ENCODE results near the gene PLPPR3.

Gene PLPPR3

DNA sequence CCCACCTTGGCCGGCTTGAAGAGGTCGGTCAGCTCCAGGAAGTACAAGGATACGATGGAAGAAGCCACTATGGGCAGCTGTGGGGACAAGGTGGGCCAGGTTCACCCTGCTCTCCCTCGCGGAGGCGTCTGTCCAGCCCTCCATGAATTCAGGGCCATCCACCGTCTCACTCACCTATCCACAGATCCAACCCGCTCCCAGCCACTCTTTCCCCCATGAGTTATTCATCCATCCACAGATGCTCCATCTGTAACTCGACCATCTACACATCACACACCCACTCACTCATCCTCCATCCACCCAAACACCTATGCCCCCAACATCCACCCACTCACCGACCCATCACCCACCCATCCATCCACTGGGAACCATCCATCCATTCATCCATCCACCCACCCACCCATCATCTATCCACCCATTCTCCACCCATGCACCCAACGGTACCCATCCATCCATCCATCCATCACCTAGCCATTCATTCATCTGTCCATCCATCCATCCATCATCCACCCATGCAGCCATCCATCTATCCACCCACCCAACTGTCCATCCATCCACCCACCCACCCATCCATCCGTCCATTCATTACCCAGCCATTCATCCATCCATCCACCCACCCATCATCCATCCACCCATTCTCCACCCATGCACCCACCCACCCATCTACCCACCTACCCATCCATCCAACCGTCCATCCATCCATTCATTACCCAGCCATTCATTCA, 5.8 kb downstream of the PLPPR3 start:
- H3K36me3 ChIP-seq (ENCODE audit: control insufficient read depth, insufficient read depth, low read length) = peaks cover 4% of the 10 kb centered on the region
- no peak for DNase-seq (ENCODE audit: extremely low read depth, insufficient read length)
- H3K4me3 ChIP-seq (replicated peaks; ENCODE audit: low read depth, low read length) = no peak overlapping the region
- TF ChIP-seq CTCF (IDR thresholded peaks at IDR 0.05; ENCODE audit: insufficient read depth, low read length, poor library complexity, severe bottlenecking) = no peak
- no peaks in the 10 kb centered on the region for H3K27me3 ChIP-seq (replicated peaks; ENCODE audit: control insufficient read depth, insufficient read depth, low read length)

- Histone ChIP-seq H3K4me3 (replicated peaks; ENCODE audit: low read depth, low read length) (no peak overlapping the region), H3K36me3 (ENCODE audit: control insufficient read depth, insufficient read depth, low read length) (peaks cover 11% of the 10 kb centered on the region), H3K27me3 (replicated peaks; ENCODE audit: control insufficient read depth, insufficient read depth, low read length) (no peaks in the 10 kb centered on the region)
- no peak for DNase-seq (ENCODE audit: extremely low read depth, insufficient read length)
- TF ChIP-seq CTCF (IDR thresholded peaks at IDR 0.05; ENCODE audit: insufficient read depth, low read length, poor library complexity, severe bottlenecking) = no peak
Observed at GRCh38 chr19:815079-815774, 6.5 kb downstream of the PLPPR3 start.

GRCh38 chr19:814152-815078, 7.3 kb downstream of the PLPPR3 start:
- Histone ChIP-seq H3K27me3 (replicated peaks; ENCODE audit: control insufficient read depth, insufficient read depth, low read length) (no peaks in the 10 kb centered on the region), H3K4me3 (replicated peaks; ENCODE audit: low read depth, low read length) (no peak overlapping the region), H3K36me3 (ENCODE audit: control insufficient read depth, insufficient read depth, low read length) (peaks cover 17% of the 10 kb centered on the region)
- peak; percentile 55 for DNase-seq (ENCODE audit: extremely low read depth, insufficient read length)
- no peak for TF ChIP-seq CTCF (IDR thresholded peaks at IDR 0.05; ENCODE audit: insufficient read depth, low read length, poor library complexity, severe bottlenecking)

DNA sequence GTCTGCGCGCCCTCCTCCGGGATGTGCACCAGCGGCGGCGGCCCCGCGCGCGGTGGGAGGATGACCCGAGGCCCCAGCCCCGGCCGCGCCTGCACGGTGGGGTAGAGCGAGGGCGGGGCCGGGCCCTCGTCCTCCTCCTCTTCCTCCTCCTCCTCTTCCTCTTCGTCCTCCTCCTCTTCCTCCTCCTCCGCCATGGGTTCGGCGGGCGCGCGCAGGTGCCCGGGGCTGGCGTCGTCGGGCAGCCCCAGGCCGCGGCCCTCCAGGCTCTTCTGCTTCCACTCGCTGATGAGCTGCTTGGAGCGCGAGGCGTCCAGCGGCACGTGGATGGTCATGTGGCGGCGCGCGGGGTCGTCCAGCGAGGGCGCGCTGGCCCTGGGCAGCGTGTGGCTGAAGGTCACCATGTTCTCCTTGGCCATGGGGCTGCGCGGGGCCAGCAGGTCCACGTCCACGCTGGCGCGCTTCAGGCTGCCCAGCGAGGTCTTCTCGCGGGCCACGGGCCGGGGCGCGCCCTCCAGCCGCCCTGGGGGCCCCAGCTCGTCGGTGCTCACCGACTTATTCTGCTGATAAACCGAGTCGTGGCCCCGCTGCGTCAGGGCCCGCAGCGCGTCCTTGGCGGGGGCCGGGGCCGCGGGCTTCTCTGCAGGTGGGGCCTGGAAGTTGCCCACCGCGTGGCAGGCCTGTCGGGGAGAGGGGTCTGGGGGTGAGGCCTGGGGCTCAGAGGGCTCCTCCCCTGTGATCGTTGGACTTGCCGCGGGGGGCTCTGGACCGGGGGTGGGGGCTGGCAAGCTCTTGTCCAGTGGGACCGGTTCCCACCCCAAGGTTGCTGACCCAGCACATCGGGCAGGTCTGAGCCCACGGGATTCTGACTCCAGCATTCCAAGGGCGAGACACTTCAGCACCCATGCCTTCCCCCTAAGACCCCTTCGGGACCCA, 8.3 kb downstream of the PLPPR3 start:
- TF ChIP-seq CTCF (IDR thresholded peaks at IDR 0.05; ENCODE audit: insufficient read depth, low read length, poor library complexity, severe bottlenecking) = no peak
- no peak for DNase-seq (ENCODE audit: extremely low read depth, insufficient read length)
- H3K4me3 ChIP-seq (replicated peaks; ENCODE audit: low read depth, low read length) = no peak overlapping the region
- no peaks in the 10 kb centered on the region for H3K27me3 ChIP-seq (replicated peaks; ENCODE audit: control insufficient read depth, insufficient read depth, low read length)
- peaks cover 18% of the 10 kb centered on the region for H3K36me3 ChIP-seq (ENCODE audit: control insufficient read depth, insufficient read depth, low read length)

GRCh38 chr19:812747-813218, 9.0 kb downstream of the PLPPR3 start:
- Histone ChIP-seq H3K36me3 (ENCODE audit: control insufficient read depth, insufficient read depth, low read length) (peaks cover 19% of the 10 kb centered on the region), H3K4me3 (replicated peaks; ENCODE audit: low read depth, low read length) (no peak overlapping the region), H3K27me3 (replicated peaks; ENCODE audit: control insufficient read depth, insufficient read depth, low read length) (no peaks in the 10 kb centered on the region)
- no peak for TF ChIP-seq CTCF (IDR thresholded peaks at IDR 0.05; ENCODE audit: insufficient read depth, low read length, poor library complexity, severe bottlenecking)
- no peak for DNase-seq (ENCODE audit: extremely low read depth, insufficient read length)

Measured in GM06990 (cell line).